ENCODE measurements around the gene NDUFB7.
A peak's percentile ranks its signal among the peaks of the same experiment; 100 is the strongest.
"Not testable (repeated sequence)": the region's sequence is repeated elsewhere in the genome, so short reads cannot be mapped to it uniquely, and the experiment has no call there.

Gene NDUFB7

DNA sequence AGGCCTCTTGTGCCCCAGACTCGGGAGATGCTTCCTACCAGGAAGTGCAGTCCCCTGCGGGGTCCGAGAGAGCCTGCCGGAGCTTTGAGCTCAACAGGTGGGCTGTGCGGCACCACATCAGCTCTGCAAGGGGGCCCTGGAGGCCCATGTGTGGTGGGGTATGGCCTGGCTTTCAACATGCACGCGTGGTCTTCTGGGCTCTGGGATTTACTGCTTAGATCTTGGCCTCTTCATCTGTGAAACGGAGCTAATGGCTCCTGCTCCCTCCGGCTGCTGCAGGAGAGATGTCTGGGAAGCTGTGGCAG, 18.0 kb downstream of the NDUFB7 start:
- Histone ChIP-seq H3K36me3 (replicated peaks) (no peaks in the 10 kb centered on the region), H3K4me1 (no peaks in the 10 kb centered on the region; the same call in 1 of the 2 replicates), H3K4me3 (no peak overlapping the region), H3K27me3 (ENCODE audit: low read depth) (no peaks in the 10 kb centered on the region), H3K9me3 (no peaks in the 10 kb centered on the region)
- no peak for DNase-seq (ENCODE audit: low spot score in 2 of 2)
- in situ Hi-C loops (cut with MboI; ENCODE audit: low sequenced_read_pairs), result no loop called here

DNA sequence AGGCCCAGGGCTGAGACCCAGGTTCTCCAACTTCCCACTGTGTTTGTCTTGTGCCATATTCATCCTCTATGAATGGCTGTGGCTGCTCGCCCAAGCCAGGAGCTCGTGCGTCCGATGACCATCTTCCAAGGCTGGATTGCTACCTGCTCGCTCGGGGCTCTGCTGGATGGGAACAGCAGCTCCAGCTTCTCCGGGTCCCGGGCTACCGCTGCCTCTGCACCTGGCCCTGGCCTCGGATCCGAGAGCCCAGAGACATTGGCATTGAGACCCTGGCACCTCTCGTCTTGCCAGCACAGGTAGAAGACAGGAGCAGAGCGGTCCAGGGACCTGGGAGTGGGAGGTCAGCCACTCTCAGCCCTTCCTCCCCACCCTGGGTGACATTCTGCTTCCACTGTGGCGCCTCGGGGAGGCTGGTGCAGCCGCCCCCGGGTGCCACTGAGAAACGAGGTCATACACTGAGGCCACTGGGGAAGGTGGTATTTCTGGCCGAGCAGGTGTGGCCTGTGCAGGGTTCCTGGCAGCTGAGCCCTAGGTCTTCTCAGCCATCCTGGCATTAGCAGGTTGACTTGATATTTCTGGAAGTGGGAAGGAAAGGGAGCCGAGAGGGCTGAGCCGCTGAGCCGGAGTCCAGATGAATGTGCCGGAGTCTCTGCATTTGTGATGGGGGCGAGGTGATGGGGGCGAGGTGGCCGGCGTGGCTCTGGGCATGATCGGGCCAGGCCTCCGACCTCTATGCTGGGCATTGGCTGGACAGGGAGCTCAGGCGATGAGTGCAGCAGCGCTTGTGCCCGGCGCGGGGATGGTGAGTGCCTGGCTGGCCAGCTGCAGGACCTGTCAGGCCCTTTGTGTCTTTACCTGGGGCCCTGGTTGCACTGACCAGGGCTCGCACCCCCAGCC, 18.6 kb downstream of the NDUFB7 start:
- Histone ChIP-seq H3K4me3 (no peak overlapping the region), H3K4me1 (no peaks in the 10 kb centered on the region; the same call in 1 of the 2 replicates), H3K27me3 (ENCODE audit: low read depth) (no peaks in the 10 kb centered on the region), H3K36me3 (replicated peaks) (no peaks in the 10 kb centered on the region), H3K9me3 (no peaks in the 10 kb centered on the region)
- DNase-seq (ENCODE audit: low spot score in 2 of 2), result no peak
- in situ Hi-C loops (cut with MboI; ENCODE audit: low sequenced_read_pairs), result no loop called here

- H3K4me3 ChIP-seq; H3K4me1 ChIP-seq; H3K9me3 ChIP-seq; in situ Hi-C loops (cut with MboI; ENCODE audit: low sequenced_read_pairs); H3K27me3 ChIP-seq (ENCODE audit: low read depth); H3K36me3 ChIP-seq (replicated peaks); DNase-seq (ENCODE audit: low spot score in 2 of 2): not testable (repeated sequence)
Measured at GRCh38 chr19:14552006-14552360, 19.9 kb downstream of the NDUFB7 start.

DNA sequence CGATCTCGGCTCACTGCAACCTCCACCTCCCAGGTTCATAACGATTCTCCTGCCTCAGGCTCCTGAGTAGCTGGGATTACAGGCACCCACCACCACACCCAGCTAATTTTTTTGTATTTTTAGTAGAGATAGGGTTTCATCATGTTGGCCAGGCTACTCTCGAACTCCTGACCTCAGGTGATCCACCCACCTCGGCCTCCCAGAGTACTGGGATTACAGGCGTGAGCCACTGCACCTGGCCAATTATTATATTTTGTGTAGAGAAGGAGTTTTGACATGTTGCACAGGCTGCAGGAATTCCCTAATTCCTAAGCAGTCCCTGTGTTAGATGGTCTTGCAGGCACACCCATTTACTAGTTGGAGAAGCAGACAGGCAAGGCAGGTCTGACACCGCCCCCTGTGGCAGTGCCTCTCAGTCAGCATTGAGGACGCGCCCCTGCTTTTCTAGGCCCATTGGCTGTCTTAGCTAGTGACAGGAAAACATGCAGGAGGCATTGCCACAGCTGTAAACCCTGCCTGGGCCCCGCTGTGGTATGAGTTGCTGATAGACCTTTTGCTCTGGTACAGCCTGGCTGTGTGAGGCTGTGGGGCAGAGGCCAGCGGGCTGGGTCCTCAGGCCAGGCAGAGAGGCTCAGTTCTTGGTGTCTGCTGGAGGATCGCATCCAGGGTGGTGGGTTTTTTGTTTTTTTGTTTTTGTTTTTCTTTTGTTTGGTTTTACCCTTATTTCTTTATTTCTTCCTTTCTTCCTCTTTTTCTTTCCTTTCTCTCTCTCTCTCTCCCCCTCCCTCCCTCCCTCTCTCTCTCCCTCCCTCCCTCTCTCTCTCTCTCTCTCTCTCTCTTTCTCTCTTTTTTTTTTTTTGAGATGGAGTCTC, 20.5 kb downstream of the NDUFB7 start:
- H3K4me3 ChIP-seq; H3K27me3 ChIP-seq (ENCODE audit: low read depth); H3K4me1 ChIP-seq; H3K9me3 ChIP-seq; in situ Hi-C loops (cut with MboI; ENCODE audit: low sequenced_read_pairs); H3K36me3 ChIP-seq (replicated peaks): not testable (repeated sequence)
- DNase-seq (ENCODE audit: low spot score in 2 of 2), result peak in 1 of 2 experiments; percentile 61

- H3K9me3 ChIP-seq, result no peaks in the 10 kb centered on the region
- no peak overlapping the region for H3K4me3 ChIP-seq
- in situ Hi-C loops (cut with MboI; ENCODE audit: low sequenced_read_pairs), result no loop called here
- no peaks in the 10 kb centered on the region for H3K27me3 ChIP-seq (ENCODE audit: low read depth)
- H3K4me1 ChIP-seq, result peaks cover 4% of the 10 kb centered on the region; the same call in 1 of the 2 replicates
- H3K36me3 ChIP-seq (replicated peaks), result peaks cover 2% of the 10 kb centered on the region; the same call in 1 of the 2 replicates
- DNase-seq (ENCODE audit: low spot score in 2 of 2), result no peak
Measured at GRCh38 chr19:14550201-14550754, 21.6 kb downstream of the NDUFB7 start.

DNA sequence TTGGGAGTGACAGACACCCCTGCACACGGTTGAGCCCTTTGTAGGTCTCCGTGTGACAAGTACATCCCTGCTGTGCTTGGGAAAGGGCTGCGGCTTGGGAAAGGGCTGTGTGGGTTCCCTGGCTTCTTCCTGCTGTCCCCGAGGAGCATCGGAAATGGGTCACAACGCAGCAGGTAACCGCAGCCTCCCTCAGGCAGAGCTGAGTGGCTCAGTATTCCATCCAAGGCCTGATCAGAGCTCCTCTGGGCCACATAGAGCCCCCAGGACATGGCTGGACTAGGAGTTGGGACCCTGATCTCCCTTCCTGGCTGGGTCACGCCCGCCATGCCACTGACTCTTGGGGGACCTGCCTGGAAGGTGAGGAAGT, 26.2 kb downstream of the NDUFB7 start:
- H3K9me3 ChIP-seq, result no peaks in the 10 kb centered on the region
- in situ Hi-C loops (cut with MboI; ENCODE audit: low sequenced_read_pairs), result no loop called here
- peaks cover 4% of the 10 kb centered on the region; the same call in 1 of the 2 replicates for H3K4me1 ChIP-seq
- H3K27me3 ChIP-seq (ENCODE audit: low read depth), result no peaks in the 10 kb centered on the region
- peaks cover 2% of the 10 kb centered on the region; the same call in 1 of the 2 replicates for H3K36me3 ChIP-seq (replicated peaks)
- H3K4me3 ChIP-seq, result no peak overlapping the region
- DNase-seq (ENCODE audit: low spot score in 2 of 2), result no peak

DNA sequence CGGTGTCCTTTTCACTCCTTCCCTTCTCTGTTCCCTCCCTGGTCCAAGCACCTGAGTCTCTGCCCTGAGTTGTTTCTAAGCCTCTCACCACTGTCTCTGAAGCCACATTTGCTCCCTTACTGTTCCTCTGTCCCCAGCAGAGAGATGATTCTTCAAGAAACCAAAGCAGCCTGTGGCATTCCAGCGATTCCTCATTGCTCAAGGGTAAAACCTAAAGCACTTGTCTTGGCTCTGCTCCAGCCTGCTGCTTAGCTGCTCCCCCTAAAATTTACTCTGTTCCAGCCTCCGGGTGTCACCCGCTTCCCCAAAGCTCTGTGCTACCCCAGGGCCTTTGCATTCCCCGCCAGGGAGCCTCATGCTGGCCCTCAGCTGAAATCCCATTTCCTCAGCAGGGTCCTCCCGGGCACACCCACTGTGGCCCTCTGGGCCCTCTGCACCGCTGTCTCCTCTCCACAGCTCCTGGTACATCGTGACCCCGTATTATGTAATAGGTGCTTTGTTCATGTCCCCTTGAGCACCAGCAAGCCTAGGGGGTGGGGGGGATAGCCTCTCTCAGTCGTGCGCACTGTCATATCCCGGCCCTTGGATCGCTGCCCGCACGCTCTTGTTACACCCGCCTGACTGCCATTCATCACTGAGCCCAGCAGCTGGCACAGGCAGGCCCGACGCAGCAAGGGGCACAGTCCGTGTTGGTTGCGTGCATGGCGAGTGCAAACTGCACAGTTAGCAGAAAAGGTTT, 26.7 kb downstream of the NDUFB7 start:
- Histone ChIP-seq H3K9me3 (no peaks in the 10 kb centered on the region), H3K4me1 (peaks cover 4% of the 10 kb centered on the region; the same call in 1 of the 2 replicates), H3K36me3 (replicated peaks) (peaks cover 2% of the 10 kb centered on the region; the same call in 1 of the 2 replicates), H3K27me3 (ENCODE audit: low read depth) (no peaks in the 10 kb centered on the region), H3K4me3 (no peak overlapping the region)
- no peak for DNase-seq (ENCODE audit: low spot score in 2 of 2)
- in situ Hi-C loops (cut with MboI; ENCODE audit: low sequenced_read_pairs), result no loop called here

DNA sequence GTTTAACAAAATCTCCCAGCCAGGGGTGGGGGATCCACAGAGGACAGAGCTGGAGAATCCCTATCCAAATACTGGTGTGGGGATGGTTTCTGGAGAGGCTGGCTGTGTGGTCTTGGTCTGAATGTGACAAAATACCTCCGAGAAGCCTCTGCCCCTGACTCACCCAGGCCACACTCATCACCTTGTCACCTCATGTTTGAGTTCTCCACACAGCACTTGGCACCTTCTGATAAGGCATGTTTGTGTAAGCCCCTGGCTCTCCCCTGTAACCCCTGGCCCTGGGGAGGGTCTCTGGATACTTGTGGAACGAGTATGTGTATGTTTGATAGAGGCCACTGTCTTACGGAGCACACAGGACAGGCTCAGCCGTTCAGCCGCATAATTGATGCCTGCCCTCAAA, 27.8 kb downstream of the NDUFB7 start:
- peaks cover 4% of the 10 kb centered on the region; the same call in 1 of the 2 replicates for H3K4me1 ChIP-seq
- DNase-seq (ENCODE audit: low spot score in 2 of 2), result no peak
- in situ Hi-C loops (cut with MboI; ENCODE audit: low sequenced_read_pairs), result no loop called here
- H3K36me3 ChIP-seq (replicated peaks), result peaks cover 2% of the 10 kb centered on the region; the same call in 1 of the 2 replicates
- H3K4me3 ChIP-seq, result no peak overlapping the region
- no peaks in the 10 kb centered on the region for H3K27me3 ChIP-seq (ENCODE audit: low read depth)
- no peaks in the 10 kb centered on the region for H3K9me3 ChIP-seq

GRCh38 chr19:14542711-14543328, 29.0 kb downstream of the NDUFB7 start:
- Histone ChIP-seq H3K27me3 (ENCODE audit: low read depth) (no peaks in the 10 kb centered on the region), H3K4me1 (peaks cover 4% of the 10 kb centered on the region; the same call in 1 of the 2 replicates), H3K4me3 (no peak overlapping the region), H3K9me3 (no peaks in the 10 kb centered on the region), H3K36me3 (replicated peaks) (peaks cover 2% of the 10 kb centered on the region; the same call in 1 of the 2 replicates)
- DNase-seq (ENCODE audit: low spot score in 2 of 2), result no peak
- in situ Hi-C loops (cut with MboI; ENCODE audit: low sequenced_read_pairs), result no loop called here

DNA sequence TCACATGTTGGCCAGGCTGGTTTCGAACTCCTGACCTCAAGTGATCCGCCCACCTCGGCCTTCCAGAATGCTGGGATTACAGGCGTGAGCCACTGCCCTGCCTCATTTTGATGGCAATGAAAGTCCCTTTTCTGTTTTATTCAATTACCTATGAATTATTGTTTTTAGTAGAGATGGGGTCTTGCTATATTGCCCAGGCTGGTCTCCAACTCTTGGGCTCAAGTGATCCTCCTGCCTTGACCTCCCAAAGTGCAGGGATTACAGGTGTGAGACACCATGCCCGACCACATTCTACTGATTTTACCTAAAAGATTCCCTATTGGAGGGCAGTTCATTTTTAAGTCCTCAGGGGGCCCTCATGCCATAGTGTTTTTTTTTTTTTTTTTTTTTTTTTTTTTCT, 29.9 kb downstream of the NDUFB7 start:
- DNase-seq (ENCODE audit: low spot score in 2 of 2); in situ Hi-C loops (cut with MboI; ENCODE audit: low sequenced_read_pairs): not testable (repeated sequence)

GRCh38 chr19:14540741-14541525, 30.9 kb downstream of the NDUFB7 start:
- Histone ChIP-seq H3K9me3 (no peaks in the 10 kb centered on the region), H3K36me3 (replicated peaks) (no peaks in the 10 kb centered on the region), H3K4me1 (peaks cover 5% of the 10 kb centered on the region; the same call in 1 of the 2 replicates), H3K4me3 (no peak overlapping the region), H3K27me3 (ENCODE audit: low read depth) (no peaks in the 10 kb centered on the region)
- DNase-seq (ENCODE audit: low spot score in 2 of 2), result no peak
- in situ Hi-C loops (cut with MboI; ENCODE audit: low sequenced_read_pairs), result no loop called here

More for the DNA sequence above, 29.9 kb downstream of the NDUFB7 start:
- not testable (repeated sequence) for H3K36me3 ChIP-seq (replicated peaks); H3K4me1 ChIP-seq; H3K4me3 ChIP-seq; H3K27me3 ChIP-seq (ENCODE audit: low read depth); H3K9me3 ChIP-seq

DNA sequence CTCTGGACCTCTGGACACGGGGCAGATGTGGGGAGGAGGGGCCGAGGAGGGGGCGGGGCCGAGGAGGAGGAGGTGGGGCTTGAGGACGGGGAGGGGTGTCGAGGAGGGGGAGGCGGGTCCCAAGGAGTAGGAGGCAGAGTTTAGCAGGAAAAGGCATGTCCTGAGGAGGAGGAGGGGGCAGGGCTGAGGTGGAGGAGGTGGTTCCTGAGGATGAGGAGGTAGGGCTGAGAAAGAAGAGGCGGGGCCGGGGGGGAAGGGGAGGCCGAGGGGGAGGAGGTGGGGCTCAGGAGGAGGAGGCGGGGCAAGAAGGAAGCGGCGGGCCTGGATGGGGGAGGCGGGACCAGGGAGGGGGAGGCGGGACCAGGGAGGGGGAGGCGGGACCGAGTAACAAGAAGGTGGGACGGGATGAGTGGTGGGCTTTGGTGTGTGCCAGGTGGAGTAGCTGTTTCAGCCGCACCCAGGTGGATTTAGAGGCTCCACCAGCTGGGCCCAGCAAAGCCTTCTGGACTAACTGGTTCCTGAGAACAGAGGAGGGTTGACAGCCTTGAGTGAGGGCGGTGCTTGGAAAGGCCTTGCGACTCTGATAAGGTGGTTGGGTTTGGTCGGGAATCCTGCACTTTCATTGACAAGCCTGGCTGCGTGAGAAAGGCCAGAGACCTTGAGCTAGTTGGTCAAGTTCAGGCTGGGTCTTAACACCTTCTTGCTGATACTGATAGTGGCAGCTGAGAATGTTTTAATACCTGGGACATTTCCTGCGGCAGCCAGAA, 34.8 kb downstream of the NDUFB7 start:
- no peaks in the 10 kb centered on the region for H3K36me3 ChIP-seq (replicated peaks)
- in situ Hi-C loops (cut with MboI; ENCODE audit: low sequenced_read_pairs), result no loop called here
- DNase-seq (ENCODE audit: low spot score in 2 of 2), result peak; percentile 77 to 93
- H3K9me3 ChIP-seq, result no peaks in the 10 kb centered on the region
- H3K4me3 ChIP-seq, result no peak overlapping the region
- H3K27me3 ChIP-seq (ENCODE audit: low read depth), result no peaks in the 10 kb centered on the region
- H3K4me1 ChIP-seq, result peaks cover 5% of the 10 kb centered on the region; the same call in 1 of the 2 replicates
